ENCODE results near the gene ROBO1. TPM values are rescaled to one million over a fixed set of nuclear protein-coding genes. Genes with fewer than 3 reads are reported as not detected.

Gene ROBO1
- total and polyA plus RNA-seq, 2 of the 8 experiments (the other 6 are each of a cell fraction or from before 2014, with no cell fraction given) = 51.4 to 91.0 TPM

DNA sequence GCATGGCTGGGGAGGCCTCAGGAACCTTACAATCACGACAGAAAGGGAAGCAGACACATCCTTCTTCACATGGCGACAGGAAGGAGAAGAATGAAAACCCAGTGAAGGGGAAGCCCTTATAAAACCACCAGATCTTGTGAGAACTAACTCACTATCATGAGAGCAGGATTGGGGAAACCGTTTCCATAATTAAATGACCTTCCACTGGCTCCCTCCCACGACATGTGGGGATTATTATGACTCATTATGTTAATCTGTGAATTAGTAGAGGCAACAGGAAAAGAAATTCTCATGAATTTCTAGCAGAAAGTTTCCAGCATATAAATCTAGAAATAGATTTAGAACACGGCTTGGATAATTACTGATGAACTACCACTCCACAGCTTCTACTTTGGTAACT is 937.3 kb downstream of the ROBO1 start (continued):
- TF ChIP-seq, protein P1, sequence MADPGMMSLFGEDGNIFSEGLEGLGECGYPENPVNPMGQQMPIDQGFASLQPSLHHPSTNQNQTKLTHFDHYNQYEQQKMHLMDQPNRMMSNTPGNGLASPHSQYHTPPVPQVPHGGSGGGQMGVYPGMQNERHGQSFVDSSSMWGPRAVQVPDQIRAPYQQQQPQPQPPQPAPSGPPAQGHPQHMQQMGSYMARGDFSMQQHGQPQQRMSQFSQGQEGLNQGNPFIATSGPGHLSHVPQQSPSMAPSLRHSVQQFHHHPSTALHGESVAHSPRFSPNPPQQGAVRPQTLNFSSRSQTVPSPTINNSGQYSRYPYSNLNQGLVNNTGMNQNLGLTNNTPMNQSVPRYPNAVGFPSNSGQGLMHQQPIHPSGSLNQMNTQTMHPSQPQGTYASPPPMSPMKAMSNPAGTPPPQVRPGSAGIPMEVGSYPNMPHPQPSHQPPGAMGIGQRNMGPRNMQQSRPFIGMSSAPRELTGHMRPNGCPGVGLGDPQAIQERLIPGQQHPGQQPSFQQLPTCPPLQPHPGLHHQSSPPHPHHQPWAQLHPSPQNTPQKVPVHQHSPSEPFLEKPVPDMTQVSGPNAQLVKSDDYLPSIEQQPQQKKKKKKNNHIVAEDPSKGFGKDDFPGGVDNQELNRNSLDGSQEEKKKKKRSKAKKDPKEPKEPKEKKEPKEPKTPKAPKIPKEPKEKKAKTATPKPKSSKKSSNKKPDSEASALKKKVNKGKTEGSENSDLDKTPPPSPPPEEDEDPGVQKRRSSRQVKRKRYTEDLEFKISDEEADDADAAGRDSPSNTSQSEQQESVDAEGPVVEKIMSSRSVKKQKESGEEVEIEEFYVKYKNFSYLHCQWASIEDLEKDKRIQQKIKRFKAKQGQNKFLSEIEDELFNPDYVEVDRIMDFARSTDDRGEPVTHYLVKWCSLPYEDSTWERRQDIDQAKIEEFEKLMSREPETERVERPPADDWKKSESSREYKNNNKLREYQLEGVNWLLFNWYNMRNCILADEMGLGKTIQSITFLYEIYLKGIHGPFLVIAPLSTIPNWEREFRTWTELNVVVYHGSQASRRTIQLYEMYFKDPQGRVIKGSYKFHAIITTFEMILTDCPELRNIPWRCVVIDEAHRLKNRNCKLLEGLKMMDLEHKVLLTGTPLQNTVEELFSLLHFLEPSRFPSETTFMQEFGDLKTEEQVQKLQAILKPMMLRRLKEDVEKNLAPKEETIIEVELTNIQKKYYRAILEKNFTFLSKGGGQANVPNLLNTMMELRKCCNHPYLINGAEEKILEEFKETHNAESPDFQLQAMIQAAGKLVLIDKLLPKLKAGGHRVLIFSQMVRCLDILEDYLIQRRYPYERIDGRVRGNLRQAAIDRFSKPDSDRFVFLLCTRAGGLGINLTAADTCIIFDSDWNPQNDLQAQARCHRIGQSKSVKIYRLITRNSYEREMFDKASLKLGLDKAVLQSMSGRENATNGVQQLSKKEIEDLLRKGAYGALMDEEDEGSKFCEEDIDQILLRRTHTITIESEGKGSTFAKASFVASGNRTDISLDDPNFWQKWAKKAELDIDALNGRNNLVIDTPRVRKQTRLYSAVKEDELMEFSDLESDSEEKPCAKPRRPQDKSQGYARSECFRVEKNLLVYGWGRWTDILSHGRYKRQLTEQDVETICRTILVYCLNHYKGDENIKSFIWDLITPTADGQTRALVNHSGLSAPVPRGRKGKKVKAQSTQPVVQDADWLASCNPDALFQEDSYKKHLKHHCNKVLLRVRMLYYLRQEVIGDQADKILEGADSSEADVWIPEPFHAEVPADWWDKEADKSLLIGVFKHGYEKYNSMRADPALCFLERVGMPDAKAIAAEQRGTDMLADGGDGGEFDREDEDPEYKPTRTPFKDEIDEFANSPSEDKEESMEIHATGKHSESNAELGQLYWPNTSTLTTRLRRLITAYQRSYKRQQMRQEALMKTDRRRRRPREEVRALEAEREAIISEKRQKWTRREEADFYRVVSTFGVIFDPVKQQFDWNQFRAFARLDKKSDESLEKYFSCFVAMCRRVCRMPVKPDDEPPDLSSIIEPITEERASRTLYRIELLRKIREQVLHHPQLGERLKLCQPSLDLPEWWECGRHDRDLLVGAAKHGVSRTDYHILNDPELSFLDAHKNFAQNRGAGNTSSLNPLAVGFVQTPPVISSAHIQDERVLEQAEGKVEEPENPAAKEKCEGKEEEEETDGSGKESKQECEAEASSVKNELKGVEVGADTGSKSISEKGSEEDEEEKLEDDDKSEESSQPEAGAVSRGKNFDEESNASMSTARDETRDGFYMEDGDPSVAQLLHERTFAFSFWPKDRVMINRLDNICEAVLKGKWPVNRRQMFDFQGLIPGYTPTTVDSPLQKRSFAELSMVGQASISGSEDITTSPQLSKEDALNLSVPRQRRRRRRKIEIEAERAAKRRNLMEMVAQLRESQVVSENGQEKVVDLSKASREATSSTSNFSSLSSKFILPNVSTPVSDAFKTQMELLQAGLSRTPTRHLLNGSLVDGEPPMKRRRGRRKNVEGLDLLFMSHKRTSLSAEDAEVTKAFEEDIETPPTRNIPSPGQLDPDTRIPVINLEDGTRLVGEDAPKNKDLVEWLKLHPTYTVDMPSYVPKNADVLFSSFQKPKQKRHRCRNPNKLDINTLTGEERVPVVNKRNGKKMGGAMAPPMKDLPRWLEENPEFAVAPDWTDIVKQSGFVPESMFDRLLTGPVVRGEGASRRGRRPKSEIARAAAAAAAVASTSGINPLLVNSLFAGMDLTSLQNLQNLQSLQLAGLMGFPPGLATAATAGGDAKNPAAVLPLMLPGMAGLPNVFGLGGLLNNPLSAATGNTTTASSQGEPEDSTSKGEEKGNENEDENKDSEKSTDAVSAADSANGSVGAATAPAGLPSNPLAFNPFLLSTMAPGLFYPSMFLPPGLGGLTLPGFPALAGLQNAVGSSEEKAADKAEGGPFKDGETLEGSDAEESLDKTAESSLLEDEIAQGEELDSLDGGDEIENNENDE (IDR thresholded peaks at IDR 0.05; ENCODE audit: insufficient replicate concordance, low read length) = no peak
- TF ChIP-seq, protein P2, sequence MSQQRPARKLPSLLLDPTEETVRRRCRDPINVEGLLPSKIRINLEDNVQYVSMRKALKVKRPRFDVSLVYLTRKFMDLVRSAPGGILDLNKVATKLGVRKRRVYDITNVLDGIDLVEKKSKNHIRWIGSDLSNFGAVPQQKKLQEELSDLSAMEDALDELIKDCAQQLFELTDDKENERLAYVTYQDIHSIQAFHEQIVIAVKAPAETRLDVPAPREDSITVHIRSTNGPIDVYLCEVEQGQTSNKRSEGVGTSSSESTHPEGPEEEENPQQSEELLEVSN (IDR thresholded peaks at IDR 0.05) = no peak
